Skeletal muscle tissue (tissue), 4 donors: Measurements from ENCODE around the gene SUN5. TPM values are rescaled to one million over a fixed set of nuclear protein-coding genes. Genes with fewer than 3 reads are reported as not detected.

Source experiments
- H3K27ac ChIP-seq: one replicate; pipeline ENCODE4 v1.7.0; 2013; ENCODE audit warnings: mild to moderate bottlenecking, low read depth, low read length, inconsistent platforms
- H3K27me3 ChIP-seq, 3 donors: one replicate each; pipeline ENCODE4 v1.7.0; 2013; ENCODE audit warnings: low read length in 3 of 3; ENCODE audit not compliant: control insufficient read depth in 3 of 3, insufficient read depth in 3 of 3
- H3K36me3 ChIP-seq, 3 donors: one replicate each; pipeline ENCODE4 v1.7.0; 2013; ENCODE audit warnings: low read length in 3 of 3; ENCODE audit not compliant: control insufficient read depth in 3 of 3, insufficient read depth in 3 of 3
- H3K4me1 ChIP-seq, 3 donors: one replicate each; pipeline ENCODE4 v1.7.0; 2013; ENCODE audit warnings: low read length in 3 of 3, mild to moderate bottlenecking in 3 of 3; ENCODE audit not compliant: control insufficient read depth in 3 of 3, insufficient read depth in 3 of 3
- H3K4me3 ChIP-seq, 3 donors: one replicate each; pipeline ENCODE4 v1.7.0; 2013; ENCODE audit warnings: low read length in 3 of 3
- H3K9ac ChIP-seq, 3 donors: one replicate each; pipeline ENCODE4 v1.7.0; 2013; ENCODE audit warnings: low read length in 3 of 3, mild to moderate bottlenecking in 3 of 3, moderate library complexity in 2 of 3, low read depth in 1 of 3
- H3K9me3 ChIP-seq, 3 donors: one replicate each; pipeline ENCODE4 v1.7.0; 2013; ENCODE audit warnings: low read length in 3 of 3; ENCODE audit not compliant: control insufficient read depth in 3 of 3
- total RNA-seq: library from RNA; depleted of rRNA; stranded (reverse); fragments of >200 nt; gene quantifications from one replicate; pipeline ENCODE4 v1.2.3, GENCODE V29; 2014
- donor health status: Osteomylitis.

Gene SUN5
- total RNA-seq, 1 donor from 2014 or later, result not detected

- Histone ChIP-seq H3K36me3 (no peaks in the 10 kb centered on the region), H3K27ac (no peak overlapping the region), H3K4me1 (peaks cover 0 to 8% (median 0%) of the 10 kb centered on the region in 3 donors), H3K27me3 (peaks cover 2 to 12% (median 6%) of the 10 kb centered on the region in 3 donors), H3K9me3 (no peaks in the 10 kb centered on the region), H3K9ac (no peak overlapping the region), H3K4me3 (no peak overlapping the region)
Measured at GRCh38 chr20:32985596-32985995, 18.6 kb downstream of the SUN5 start.

GRCh38 chr20:32984631-32985354 is 19.4 kb downstream of the SUN5 start:
- H3K9ac ChIP-seq, result no peak overlapping the region

DNA sequence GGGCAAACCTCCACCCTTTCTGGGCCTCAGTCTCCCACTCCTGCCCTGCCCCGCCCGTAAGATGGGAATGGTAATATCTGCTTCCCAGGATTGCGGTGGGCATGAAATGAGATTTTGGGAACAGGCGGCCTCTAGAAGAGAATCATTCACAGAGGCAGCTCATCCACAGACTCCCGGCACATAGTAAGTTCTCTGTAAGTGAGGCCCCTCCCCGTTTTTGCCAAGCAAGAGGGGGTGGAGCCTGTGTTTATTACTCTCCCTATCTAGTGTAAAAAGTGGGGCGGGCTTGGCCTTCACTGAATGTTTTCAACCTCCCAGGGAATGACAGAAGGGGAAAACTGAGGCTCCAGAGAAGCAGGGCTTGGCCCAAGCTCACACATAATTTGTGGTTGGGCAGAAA is 20.0 kb downstream of the SUN5 start:
- no peak overlapping the region for H3K9ac ChIP-seq
- H3K27ac ChIP-seq, result no peak overlapping the region
- peaks cover 0 to 8% (median 0%) of the 10 kb centered on the region in 3 donors for H3K4me1 ChIP-seq
- no peaks in the 10 kb centered on the region for H3K9me3 ChIP-seq
- peaks cover 0 to 11% (median 2%) of the 10 kb centered on the region in 3 donors for H3K27me3 ChIP-seq
- H3K4me3 ChIP-seq, result no peak overlapping the region
- no peaks in the 10 kb centered on the region for H3K36me3 ChIP-seq

More at GRCh38 chr20:32984631-32985354, 19.4 kb downstream of the SUN5 start:
- Histone ChIP-seq H3K36me3 (no peaks in the 10 kb centered on the region), H3K4me3 (no peak overlapping the region), H3K27me3 (peaks cover 2 to 14% (median 4%) of the 10 kb centered on the region in 3 donors), H3K4me1 (peaks cover 0 to 8% (median 0%) of the 10 kb centered on the region in 3 donors), H3K27ac (no peak overlapping the region), H3K9me3 (no peaks in the 10 kb centered on the region)

DNA sequence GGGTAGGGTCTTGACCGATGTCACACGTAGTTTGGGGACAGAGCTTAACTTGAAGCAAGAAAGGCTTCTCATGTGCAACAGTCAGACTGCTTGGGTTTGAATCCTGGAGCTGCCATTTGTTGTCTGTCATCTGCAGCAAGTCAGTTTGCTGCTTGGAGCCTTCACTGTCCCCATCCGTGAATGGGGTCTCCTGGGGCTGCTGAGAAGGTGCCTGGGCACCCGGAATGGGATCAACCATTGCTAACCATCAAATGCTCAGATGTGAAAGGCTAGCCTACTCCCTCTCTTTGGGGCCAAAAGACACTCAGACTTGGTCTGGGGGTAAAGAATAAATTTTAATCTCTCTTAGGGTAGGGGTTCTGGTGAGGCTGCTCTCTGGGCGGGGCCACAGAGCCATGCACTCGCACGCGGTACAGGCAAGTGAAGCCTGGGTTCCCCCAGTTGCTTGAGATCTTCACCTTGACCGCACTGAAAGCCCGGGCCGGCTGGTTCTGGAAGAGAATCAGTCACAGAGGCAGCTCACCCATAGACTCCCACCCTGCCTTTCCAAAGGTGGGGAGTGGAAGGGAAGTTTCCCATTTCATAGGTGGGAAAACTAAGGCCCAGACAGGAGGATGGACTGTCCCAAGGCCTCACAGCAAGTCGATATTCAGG is 20.6 kb downstream of the SUN5 start:
- Histone ChIP-seq H3K27me3 (peaks cover 0 to 11% (median 2%) of the 10 kb centered on the region in 3 donors), H3K27ac (no peak overlapping the region), H3K9ac (no peak overlapping the region), H3K4me1 (peaks cover 0 to 8% (median 0%) of the 10 kb centered on the region in 3 donors), H3K36me3 (no peaks in the 10 kb centered on the region), H3K9me3 (no peaks in the 10 kb centered on the region), H3K4me3 (no peak overlapping the region)

GRCh38 chr20:32982617-32983458 is 21.4 kb downstream of the SUN5 start:
- Histone ChIP-seq H3K27ac (no peak overlapping the region), H3K4me3 (no peak overlapping the region), H3K9ac (peak overlapping the region in 1 of 3 donors; percentile 33), H3K9me3 (no peaks in the 10 kb centered on the region), H3K36me3 (no peaks in the 10 kb centered on the region), H3K27me3 (peaks cover 0 to 13% (median 3%) of the 10 kb centered on the region in 3 donors), H3K4me1 (peaks cover 0 to 8% (median 0%) of the 10 kb centered on the region in 3 donors)

GRCh38 chr20:32980990-32981389 is 23.2 kb downstream of the SUN5 start:
- no peak overlapping the region for H3K27ac ChIP-seq
- H3K4me1 ChIP-seq, result peaks cover 0 to 8% (median 0%) of the 10 kb centered on the region in 3 donors
- H3K36me3 ChIP-seq, result no peaks in the 10 kb centered on the region
- no peak overlapping the region for H3K9ac ChIP-seq
- peaks cover 0 to 15% (median 5%) of the 10 kb centered on the region in 3 donors for H3K27me3 ChIP-seq
- no peak overlapping the region for H3K4me3 ChIP-seq
- H3K9me3 ChIP-seq, result no peaks in the 10 kb centered on the region

DNA sequence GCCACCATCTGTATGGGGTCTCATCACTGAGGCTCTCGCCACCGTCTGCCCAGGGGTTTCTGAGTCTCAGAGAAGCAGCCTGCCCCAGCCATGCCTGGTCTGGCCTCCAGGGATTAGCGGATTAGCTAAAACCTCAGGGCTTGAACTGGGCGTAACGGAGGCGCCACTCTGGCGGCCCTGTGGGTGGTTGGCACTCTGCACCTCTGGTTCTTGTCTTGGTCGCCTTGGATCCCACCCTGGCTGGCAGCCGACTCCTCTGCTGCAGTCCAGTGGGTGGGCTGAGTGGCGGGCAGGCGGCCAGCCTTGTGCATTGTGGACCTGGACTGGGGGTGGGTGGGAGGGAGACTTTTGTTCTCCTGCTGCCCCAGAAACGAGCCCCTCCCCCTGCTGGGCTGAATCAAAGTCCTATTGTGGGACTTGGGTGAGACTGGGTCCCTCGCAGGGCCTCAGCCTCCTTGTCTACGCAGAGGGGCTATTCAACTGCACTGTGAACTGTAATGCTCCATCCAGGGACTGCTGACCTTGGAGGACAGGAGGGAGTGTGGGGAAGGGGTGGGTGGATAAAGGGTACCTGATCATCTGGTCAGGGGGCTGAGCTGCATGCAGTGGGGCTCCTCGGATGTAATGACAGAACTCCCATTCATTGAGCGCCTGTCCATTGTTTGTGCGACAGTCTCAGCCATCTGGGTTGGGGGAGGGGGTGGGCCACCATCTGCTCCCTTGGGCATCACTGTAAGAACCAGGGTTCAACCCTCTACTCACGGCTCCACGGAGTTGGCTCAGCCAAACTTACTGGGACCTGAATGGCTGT is 23.9 kb downstream of the SUN5 start:
- Histone ChIP-seq H3K4me1 (peaks cover 0 to 8% (median 0%) of the 10 kb centered on the region in 3 donors), H3K27me3 (peaks cover 0 to 15% (median 5%) of the 10 kb centered on the region in 3 donors), H3K27ac (no peak overlapping the region), H3K9ac (no peak overlapping the region), H3K36me3 (no peaks in the 10 kb centered on the region), H3K9me3 (no peaks in the 10 kb centered on the region), H3K4me3 (no peak overlapping the region)

GRCh38 chr20:32979201-32979998 is 24.8 kb downstream of the SUN5 start:
- H3K27me3 ChIP-seq, result peaks cover 0 to 15% (median 5%) of the 10 kb centered on the region in 3 donors
- no peaks in the 10 kb centered on the region for H3K9me3 ChIP-seq
- H3K4me1 ChIP-seq, result peaks cover 0 to 8% (median 0%) of the 10 kb centered on the region in 3 donors
- H3K4me3 ChIP-seq, result no peak overlapping the region
- no peak overlapping the region for H3K27ac ChIP-seq
- no peaks in the 10 kb centered on the region for H3K36me3 ChIP-seq
- no peak overlapping the region for H3K9ac ChIP-seq

DNA sequence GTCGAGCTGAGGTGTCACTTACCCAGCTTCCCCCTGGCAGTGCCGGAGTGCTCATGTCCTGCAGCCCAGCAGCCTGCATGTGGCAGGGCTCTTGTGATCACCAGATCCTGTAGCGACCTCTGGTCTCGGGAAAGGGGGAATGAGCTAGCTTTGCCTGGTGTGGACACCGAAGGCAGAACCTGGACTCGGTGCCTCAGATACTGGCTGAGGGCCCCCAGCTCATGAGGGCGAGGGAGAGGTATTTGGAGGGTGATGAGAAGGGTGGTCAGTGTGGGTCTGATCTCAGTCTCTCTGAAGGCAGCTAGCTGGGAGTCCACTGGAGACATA is 26.3 kb downstream of the SUN5 start:
- Histone ChIP-seq H3K4me1 (peaks cover 0 to 4% (median 0%) of the 10 kb centered on the region in 3 donors), H3K4me3 (no peak overlapping the region), H3K9me3 (no peaks in the 10 kb centered on the region), H3K27ac (no peak overlapping the region), H3K36me3 (no peaks in the 10 kb centered on the region), H3K9ac (no peak overlapping the region), H3K27me3 (peaks cover 0 to 15% (median 5%) of the 10 kb centered on the region in 3 donors)
